ENCODE results near the gene CAMK2B. TPM values are rescaled to one million over a fixed set of nuclear protein-coding genes. Genes with fewer than 3 reads are reported as not detected.

Gene CAMK2B
- total RNA-seq, 1 experiment from 2014 or later, result 0.31 TPM

DNA sequence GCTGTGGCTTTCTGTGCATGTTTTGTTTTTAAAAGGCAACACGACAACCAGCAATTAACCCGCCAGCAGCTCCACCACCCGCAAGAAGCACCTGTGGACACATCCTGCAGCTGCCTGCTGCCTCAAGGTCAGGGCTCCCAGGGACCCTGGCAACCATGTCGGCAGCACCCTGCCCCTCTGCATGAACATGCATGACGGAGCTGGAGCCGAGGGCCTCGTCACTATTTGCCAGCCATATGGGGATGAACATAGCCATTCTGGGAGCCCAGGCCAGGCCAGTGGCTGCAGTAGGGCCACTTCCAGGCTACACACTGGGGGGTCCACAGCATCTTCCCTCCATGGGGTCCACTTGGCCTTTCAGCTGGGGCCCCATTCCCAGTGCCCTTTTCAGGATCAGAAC lies 52.9 kb downstream of the CAMK2B start:
- DNase-seq, result no peak
- peaks cover 10% of the 10 kb centered on the region for H3K27me3 ChIP-seq (ENCODE audit: control insufficient read depth, insufficient read depth, low read length)
- H3K4me3 ChIP-seq (ENCODE audit: insufficient read depth, low read depth, low read length), result no peak overlapping the region
- no peaks in the 10 kb centered on the region for H3K36me3 ChIP-seq (replicated peaks; ENCODE audit: control insufficient read depth, insufficient read depth, low read length)

GRCh38 chr7:44269943-44270493 lies 55.4 kb downstream of the CAMK2B start:
- no peak for DNase-seq
- Histone ChIP-seq H3K27me3 (ENCODE audit: control insufficient read depth, insufficient read depth, low read length) (peaks cover 6% of the 10 kb centered on the region), H3K36me3 (replicated peaks; ENCODE audit: control insufficient read depth, insufficient read depth, low read length) (no peaks in the 10 kb centered on the region), H3K4me3 (ENCODE audit: insufficient read depth, low read depth, low read length) (no peak overlapping the region)

DNA sequence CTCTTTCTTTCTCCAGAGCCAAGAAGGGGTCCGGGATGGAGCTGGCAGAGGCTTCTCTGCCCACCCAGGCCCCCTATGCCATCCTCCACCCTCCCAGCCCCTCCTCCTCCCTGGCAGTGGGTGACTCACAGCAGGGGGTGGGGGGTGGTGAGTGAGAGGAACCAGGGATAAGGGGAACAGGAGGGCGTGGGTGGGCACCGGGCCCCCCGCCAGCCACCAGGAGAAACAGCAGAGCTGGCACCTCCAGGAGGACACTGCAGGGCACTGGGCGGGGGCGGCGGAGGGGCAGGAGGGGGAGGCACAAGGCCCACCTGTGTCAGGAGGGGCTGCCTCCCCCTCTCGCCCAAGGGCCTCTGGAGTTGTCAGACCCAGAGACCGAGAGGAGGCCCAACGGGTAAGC lies 56.0 kb downstream of the CAMK2B start:
- Histone ChIP-seq H3K36me3 (replicated peaks; ENCODE audit: control insufficient read depth, insufficient read depth, low read length) (no peaks in the 10 kb centered on the region), H3K27me3 (ENCODE audit: control insufficient read depth, insufficient read depth, low read length) (peaks cover 4% of the 10 kb centered on the region; the same call in 1 of the 2 replicates), H3K4me3 (ENCODE audit: insufficient read depth, low read depth, low read length) (no peak overlapping the region)
- DNase-seq, result no peak

GRCh38 chr7:44268671-44269070 lies 56.7 kb downstream of the CAMK2B start:
- DNase-seq, result no peak
- Histone ChIP-seq H3K27me3 (ENCODE audit: control insufficient read depth, insufficient read depth, low read length) (no peaks in the 10 kb centered on the region), H3K36me3 (replicated peaks; ENCODE audit: control insufficient read depth, insufficient read depth, low read length) (no peaks in the 10 kb centered on the region)

GRCh38 chr7:44267719-44268421 lies 57.5 kb downstream of the CAMK2B start:
- Histone ChIP-seq H3K36me3 (replicated peaks; ENCODE audit: control insufficient read depth, insufficient read depth, low read length) (no peaks in the 10 kb centered on the region), H3K27me3 (ENCODE audit: control insufficient read depth, insufficient read depth, low read length) (no peaks in the 10 kb centered on the region), H3K4me3 (ENCODE audit: insufficient read depth, low read depth, low read length) (no peak overlapping the region)
- no peak for DNase-seq

More at GRCh38 chr7:44268671-44269070, 56.7 kb downstream of the CAMK2B start:
- no peak overlapping the region for H3K4me3 ChIP-seq (ENCODE audit: insufficient read depth, low read depth, low read length)

- Histone ChIP-seq H3K36me3 (replicated peaks; ENCODE audit: control insufficient read depth, insufficient read depth, low read length) (no peaks in the 10 kb centered on the region), H3K4me3 (ENCODE audit: insufficient read depth, low read depth, low read length) (no peak overlapping the region), H3K27me3 (ENCODE audit: control insufficient read depth, insufficient read depth, low read length) (no peaks in the 10 kb centered on the region)
- no peak for DNase-seq
These were observed 58.2 kb downstream of the CAMK2B start for GRCh38 chr7:44267178-44267577.

GRCh38 chr7:44266526-44266925 lies 58.9 kb downstream of the CAMK2B start:
- no peaks in the 10 kb centered on the region for H3K36me3 ChIP-seq (replicated peaks; ENCODE audit: control insufficient read depth, insufficient read depth, low read length)
- no peak for DNase-seq
- no peak overlapping the region for H3K4me3 ChIP-seq (ENCODE audit: insufficient read depth, low read depth, low read length)
- no peaks in the 10 kb centered on the region for H3K27me3 ChIP-seq (ENCODE audit: control insufficient read depth, insufficient read depth, low read length)

DNA sequence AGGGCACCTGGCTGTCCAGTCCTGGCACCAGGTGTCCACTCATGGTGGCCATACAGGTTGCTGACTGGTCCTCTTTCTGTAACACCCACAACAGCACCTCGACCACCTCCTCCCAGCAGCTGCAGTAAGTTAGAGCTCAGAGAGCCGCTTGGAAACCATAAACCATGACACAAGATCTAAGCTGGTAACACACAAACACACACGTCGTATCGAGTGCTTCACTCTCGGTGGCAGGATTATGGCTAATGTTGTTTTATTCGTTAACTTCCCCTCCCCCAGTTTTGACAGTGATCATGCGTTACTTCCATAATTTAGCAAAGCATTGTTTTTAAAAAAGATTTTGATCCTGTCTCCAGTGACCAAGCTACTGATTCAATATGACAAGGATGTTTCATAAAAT lies 59.7 kb downstream of the CAMK2B start:
- no peak for DNase-seq
- Histone ChIP-seq H3K27me3 (ENCODE audit: control insufficient read depth, insufficient read depth, low read length) (no peaks in the 10 kb centered on the region), H3K4me3 (ENCODE audit: insufficient read depth, low read depth, low read length) (no peak overlapping the region), H3K36me3 (replicated peaks; ENCODE audit: control insufficient read depth, insufficient read depth, low read length) (no peaks in the 10 kb centered on the region)

GRCh38 chr7:44264221-44264931 lies 61.0 kb downstream of the CAMK2B start:
- no peaks in the 10 kb centered on the region for H3K27me3 ChIP-seq (ENCODE audit: control insufficient read depth, insufficient read depth, low read length)
- no peaks in the 10 kb centered on the region for H3K36me3 ChIP-seq (replicated peaks; ENCODE audit: control insufficient read depth, insufficient read depth, low read length)
- H3K4me3 ChIP-seq (ENCODE audit: insufficient read depth, low read depth, low read length), result no peak overlapping the region
- peak; percentile 80 for DNase-seq

GRCh38 chr7:44263326-44264082 lies 61.9 kb downstream of the CAMK2B start:
- H3K4me3 ChIP-seq (ENCODE audit: insufficient read depth, low read depth, low read length), result no peak overlapping the region
- H3K36me3 ChIP-seq (replicated peaks; ENCODE audit: control insufficient read depth, insufficient read depth, low read length), result no peaks in the 10 kb centered on the region
- H3K27me3 ChIP-seq (ENCODE audit: control insufficient read depth, insufficient read depth, low read length), result no peaks in the 10 kb centered on the region
- peak; percentile 79 for DNase-seq

DNA sequence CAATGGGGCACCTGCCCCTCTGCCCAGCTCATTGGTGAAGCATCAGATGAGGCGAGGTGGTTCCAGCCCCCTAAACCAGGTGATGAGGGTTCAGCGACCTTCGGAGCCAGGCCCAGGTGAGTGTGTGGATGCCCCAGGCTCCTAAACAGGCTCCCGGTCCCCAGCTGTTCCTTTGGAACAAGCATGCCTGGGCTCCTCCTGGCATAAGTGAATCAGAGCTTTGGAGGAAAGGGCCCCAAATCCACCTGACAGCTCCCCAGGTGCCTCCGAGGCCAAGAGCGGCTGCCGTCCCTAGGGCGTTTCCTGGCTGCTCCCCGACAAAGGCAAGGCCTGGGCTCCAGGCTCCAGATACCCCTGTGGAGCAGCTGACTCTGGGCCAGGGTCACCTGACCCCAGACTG lies 63.4 kb downstream of the CAMK2B start:
- Histone ChIP-seq H3K27me3 (ENCODE audit: control insufficient read depth, insufficient read depth, low read length) (no peaks in the 10 kb centered on the region), H3K36me3 (replicated peaks; ENCODE audit: control insufficient read depth, insufficient read depth, low read length) (no peaks in the 10 kb centered on the region), H3K4me3 (ENCODE audit: insufficient read depth, low read depth, low read length) (no peak overlapping the region)
- DNase-seq, result peak; percentile 62

DNA sequence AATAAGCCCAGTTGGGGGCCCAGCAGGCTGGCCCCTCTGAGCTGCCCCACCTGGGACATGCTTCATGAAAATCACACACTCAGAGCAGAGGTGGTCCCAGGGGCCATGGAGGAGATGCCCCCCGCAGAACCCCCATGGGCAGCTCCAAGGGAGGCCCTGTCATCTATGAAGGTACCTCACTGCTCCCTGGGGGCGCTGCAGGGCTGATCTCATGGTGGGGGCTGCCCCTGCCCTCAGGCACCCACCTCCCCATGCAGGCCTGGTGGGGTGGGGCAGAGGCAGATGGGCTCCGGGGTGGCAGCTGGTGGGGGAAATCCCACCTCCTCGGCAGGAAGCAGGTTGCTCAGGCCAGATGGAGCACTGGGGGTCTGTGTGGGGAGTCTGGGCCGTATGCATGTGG lies 64.2 kb downstream of the CAMK2B start:
- no peak overlapping the region for H3K4me3 ChIP-seq (ENCODE audit: insufficient read depth, low read depth, low read length)
- H3K27me3 ChIP-seq (ENCODE audit: control insufficient read depth, insufficient read depth, low read length), result no peaks in the 10 kb centered on the region
- DNase-seq, result peak; percentile 54
- no peaks in the 10 kb centered on the region for H3K36me3 ChIP-seq (replicated peaks; ENCODE audit: control insufficient read depth, insufficient read depth, low read length)

DNA sequence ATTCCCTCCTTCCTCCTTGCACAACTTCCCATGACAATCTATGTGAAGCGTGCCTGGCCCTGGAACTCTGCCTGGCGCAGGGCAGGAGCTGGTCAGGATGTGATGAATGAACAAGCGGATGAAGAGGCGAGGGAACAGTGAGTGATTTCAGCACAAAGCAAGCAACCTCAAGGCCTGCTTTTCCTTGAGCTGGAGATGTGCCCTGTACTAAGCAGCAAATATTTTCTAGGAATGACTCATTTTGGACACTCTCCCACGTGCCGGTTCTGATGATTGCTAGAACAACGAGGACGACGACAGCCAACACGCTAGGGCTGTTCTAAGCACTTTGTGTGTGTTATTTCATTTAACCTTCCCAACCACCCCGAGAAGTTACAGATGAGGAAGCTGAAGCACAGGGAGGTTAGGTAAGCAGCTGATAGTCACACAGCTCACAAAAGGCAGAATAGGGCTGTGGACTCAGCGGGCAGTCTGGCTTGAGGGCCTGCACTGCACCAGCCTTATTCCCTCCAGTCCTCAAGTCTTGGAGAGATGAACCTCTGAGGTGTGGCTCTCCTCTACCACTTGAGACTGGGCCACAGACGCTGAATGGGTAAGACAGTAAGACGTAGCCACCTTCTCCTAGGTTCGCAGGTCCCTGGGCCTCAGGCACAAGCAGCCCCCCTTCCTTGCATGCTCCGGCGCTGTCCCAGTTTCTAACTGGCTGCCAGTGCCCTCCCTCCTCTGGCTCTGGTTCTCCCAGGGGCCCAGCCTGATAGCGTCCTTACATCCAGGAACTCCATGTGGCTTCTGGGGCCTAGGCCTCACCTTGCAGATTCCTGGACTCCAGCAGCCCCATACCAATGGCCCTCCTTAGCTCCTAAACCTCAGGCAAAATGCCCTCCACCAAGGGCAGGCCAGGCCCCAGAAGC lies 65.6 kb downstream of the CAMK2B start:
- H3K36me3 ChIP-seq (replicated peaks; ENCODE audit: control insufficient read depth, insufficient read depth, low read length), result no peaks in the 10 kb centered on the region
- H3K27me3 ChIP-seq (ENCODE audit: control insufficient read depth, insufficient read depth, low read length), result no peaks in the 10 kb centered on the region
- no peak overlapping the region for H3K4me3 ChIP-seq (ENCODE audit: insufficient read depth, low read depth, low read length)
- DNase-seq, result no peak

Measured in H7 (cell line).